ENCODE data around the gene ARFGEF2. TPM values are rescaled to one million over a fixed set of nuclear protein-coding genes. Genes with fewer than 3 reads are reported as not detected.

ARFGEF2 gene
- total RNA-seq, 4 donors from 2014 or later = 23.7 to 37.0 (median 28.1) TPM

DNA sequence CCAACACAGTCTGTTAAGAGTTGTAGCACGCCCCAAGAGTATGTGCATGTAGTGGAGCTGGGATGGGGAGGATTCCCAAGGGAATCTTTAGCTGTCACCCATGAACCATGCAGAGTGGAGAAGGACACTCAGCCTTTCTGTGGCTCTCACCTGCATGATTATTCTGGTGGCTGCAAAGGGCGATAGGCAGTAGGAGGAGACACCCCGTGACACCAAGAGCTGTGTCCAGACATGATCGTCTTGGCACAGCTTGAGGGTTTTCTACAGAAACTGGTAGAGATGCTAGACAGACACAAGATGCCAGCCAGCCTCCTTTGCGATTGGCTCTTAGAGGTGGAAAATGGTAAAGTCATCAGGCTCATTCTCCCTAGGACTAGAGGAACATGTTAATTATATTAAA is 121.5 kb downstream of the ARFGEF2 start:
- Histone ChIP-seq H3K4me1 (peaks cover 0 to 35% (median 17%) of the 10 kb centered on the region in 3 donors), H3K27me3 (no peaks in the 10 kb centered on the region), H3K4me3 (no peak overlapping the region), H3K36me3 (no peaks in the 10 kb centered on the region), H3K27ac (no peak overlapping the region), H3K9me3 (no peaks in the 10 kb centered on the region)
- TF ChIP-seq, protein P1, sequence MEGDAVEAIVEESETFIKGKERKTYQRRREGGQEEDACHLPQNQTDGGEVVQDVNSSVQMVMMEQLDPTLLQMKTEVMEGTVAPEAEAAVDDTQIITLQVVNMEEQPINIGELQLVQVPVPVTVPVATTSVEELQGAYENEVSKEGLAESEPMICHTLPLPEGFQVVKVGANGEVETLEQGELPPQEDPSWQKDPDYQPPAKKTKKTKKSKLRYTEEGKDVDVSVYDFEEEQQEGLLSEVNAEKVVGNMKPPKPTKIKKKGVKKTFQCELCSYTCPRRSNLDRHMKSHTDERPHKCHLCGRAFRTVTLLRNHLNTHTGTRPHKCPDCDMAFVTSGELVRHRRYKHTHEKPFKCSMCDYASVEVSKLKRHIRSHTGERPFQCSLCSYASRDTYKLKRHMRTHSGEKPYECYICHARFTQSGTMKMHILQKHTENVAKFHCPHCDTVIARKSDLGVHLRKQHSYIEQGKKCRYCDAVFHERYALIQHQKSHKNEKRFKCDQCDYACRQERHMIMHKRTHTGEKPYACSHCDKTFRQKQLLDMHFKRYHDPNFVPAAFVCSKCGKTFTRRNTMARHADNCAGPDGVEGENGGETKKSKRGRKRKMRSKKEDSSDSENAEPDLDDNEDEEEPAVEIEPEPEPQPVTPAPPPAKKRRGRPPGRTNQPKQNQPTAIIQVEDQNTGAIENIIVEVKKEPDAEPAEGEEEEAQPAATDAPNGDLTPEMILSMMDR (IDR thresholded peaks at IDR 0.05) = no peak
- no peak for TF ChIP-seq POLR2A (IDR thresholded peaks at IDR 0.05)
- intact Hi-C loops (cut with DNase I) = no loop called here
- DNase-seq = no peak
- 65 to 82% methylated on average over 4 to 5 of the region's 5 CpGs for WGBS, 2 donors

DNA sequence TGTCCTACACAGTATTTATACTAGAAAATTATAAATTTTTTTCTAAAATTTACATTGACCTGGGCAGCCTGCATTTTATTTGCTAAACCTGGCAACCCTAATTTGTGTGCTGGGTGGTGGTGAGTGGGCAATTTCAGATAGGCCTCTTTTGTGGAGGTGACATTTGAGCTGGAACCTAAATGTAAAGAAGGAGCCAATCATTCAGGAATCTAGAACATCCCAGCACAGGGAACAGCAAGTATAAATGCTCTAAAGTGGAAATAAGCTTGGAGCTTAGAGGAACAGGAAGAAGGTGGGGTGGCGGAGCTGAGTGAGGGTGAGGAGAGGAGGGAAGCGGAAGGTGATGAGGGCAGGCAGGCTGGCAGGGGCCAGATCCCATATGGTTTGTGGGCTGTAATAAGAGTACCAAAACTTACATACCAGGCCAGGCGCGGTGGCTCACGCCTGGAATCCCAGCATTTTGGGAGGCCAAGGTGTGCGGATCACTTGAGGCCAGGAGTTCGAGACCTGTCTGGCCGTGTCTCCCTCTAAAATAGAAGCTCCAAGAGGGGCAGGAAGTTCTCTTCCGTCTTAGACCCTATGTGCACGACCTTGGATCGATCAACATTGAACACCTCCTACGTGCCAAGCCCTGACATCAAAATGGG is 124.1 kb downstream of the ARFGEF2 start:
- H3K4me1 ChIP-seq = peaks cover 0 to 49% (median 19%) of the 10 kb centered on the region in 3 donors
- DNase-seq = no peak
- H3K4me3 ChIP-seq = peak overlapping the region; percentile 76 to 99 (median 97)
- no peaks in the 10 kb centered on the region for H3K27me3 ChIP-seq
- H3K27ac ChIP-seq = peak overlapping the region; percentile 95 to 99 (median 99)
- TF ChIP-seq, protein P1 (IDR thresholded peaks at IDR 0.05) = no peak
- no peak for TF ChIP-seq POLR2A (IDR thresholded peaks at IDR 0.05)
- WGBS, 2 donors = 12 to 15% methylated on average over 9 to 10 of the region's 12 CpGs
- H3K36me3 ChIP-seq = no peaks in the 10 kb centered on the region
- no peaks in the 10 kb centered on the region for H3K9me3 ChIP-seq
- intact Hi-C loops (cut with DNase I) = no loop called here

DNA sequence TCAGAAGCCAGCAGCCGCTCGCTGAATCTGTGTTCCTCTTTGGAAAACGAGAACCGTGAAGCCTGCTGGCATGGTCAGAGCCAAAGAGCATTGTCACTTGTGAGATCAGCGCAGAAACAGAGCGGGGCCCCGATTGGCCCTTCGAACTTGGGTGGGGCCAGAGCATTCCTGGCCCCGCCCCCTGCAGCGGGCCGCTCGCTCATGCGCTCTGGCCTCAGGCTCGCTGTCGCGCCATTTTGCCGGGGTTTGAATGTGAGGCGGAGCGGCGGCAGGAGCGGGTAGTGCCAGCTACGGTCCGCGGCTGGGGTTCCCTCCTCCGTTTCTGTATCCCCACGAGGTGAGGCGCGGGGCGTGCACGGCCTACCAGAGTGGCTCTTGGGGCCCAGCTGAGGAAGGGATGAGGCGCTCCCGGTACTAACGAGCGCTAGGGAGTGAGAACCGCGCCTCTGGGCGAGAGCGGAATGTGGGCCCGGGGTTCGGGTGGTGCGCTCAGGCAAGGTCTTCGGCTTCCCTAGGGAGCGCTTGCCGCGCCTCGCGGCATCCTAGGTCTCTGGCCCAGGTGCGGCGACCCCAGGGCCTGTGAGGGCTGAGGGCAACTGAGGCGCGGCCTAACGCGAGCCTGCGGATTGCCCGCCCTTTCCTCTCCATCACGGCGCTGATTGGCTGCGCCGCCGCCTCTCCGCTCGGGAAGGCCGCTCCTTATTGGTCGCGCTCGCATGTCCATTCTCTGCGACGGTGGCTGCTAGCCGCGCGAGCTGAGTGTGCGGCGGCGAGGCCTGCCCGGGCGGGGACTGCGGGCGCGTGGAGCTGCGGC is 124.8 kb downstream of the ARFGEF2 start, which contains the start of gene CSE1L:
CSE1L (plus strand) TSS at position 226 of the 814 bp plus-strand sequence. CDS start 12,152 bp downstream, outside the sequence.
- Histone ChIP-seq H3K4me1 (peaks cover 0 to 53% (median 21%) of the 10 kb centered on the region in 3 donors), H3K4me3 (peak within 1 kb of the TSS; percentile 76 to 99 (median 97)), H3K27me3 (no peaks in the 10 kb centered on the region), H3K9me3 (no peaks in the 10 kb centered on the region), H3K36me3 (peaks cover 0 to 4% (median 0%) of the 10 kb centered on the region in 3 donors), H3K27ac (peak within 1 kb of the TSS; percentile 95 to 99 (median 99))
- WGBS, 2 donors = 0% methylated on average over 2 to 28 of the region's 80 CpGs
- TF ChIP-seq POLR2A (IDR thresholded peaks at IDR 0.05) = peak in 3 of 4 donors; percentile 81 to 91 (median 90)
- TF ChIP-seq, protein P1 (IDR thresholded peaks at IDR 0.05) = peak in 4 of 6 experiments; percentile 28 to 56 (median 39)
- intact Hi-C loops (cut with DNase I) = no loop called here
- DNase-seq = peak; percentile 85

DNA sequence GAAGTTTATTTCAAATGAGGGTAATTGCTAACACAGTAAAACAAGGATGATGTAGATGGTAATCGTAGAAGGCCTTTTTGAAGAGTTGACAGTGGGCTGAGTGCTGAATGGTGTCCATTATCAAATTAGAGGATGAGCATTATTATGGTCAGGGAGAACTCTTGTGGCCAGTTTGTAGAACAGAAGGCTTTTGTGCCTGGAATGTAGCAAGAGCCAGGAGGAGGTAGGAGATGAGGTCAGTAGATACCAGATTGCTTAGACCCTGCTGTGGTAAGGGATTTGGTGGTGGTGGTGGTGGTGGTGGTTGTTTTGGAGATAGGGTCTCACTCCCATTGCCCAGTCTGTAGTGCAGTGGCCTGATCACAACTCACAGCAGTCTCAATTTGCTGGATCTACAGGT is 130.8 kb downstream of the ARFGEF2 start:
- no peak overlapping the region for H3K4me3 ChIP-seq
- intact Hi-C loops (cut with DNase I) = no loop called here
- no peak for TF ChIP-seq POLR2A (IDR thresholded peaks at IDR 0.05)
- TF ChIP-seq, protein P1 (IDR thresholded peaks at IDR 0.05) = no peak
- H3K36me3 ChIP-seq = peaks cover 0 to 22% (median 0%) of the 10 kb centered on the region in 3 donors
- H3K9me3 ChIP-seq = no peaks in the 10 kb centered on the region
- no peaks in the 10 kb centered on the region for H3K27me3 ChIP-seq
- DNase-seq = no peak
- 86 to 94% methylated on average over 1 of the region's 1 CpG for WGBS, 2 donors
- H3K4me1 ChIP-seq = peaks cover 5 to 69% (median 16%) of the 10 kb centered on the region in 3 donors
- H3K27ac ChIP-seq = no peak overlapping the region
